A673 (cell line): ENCODE measurements around the gene NRIP2. TPM values are rescaled to one million over a fixed set of nuclear protein-coding genes. Genes with fewer than 3 reads are reported as not detected.

ENCODE experiments used
- BruUV-seq: library from RNA; stranded (reverse); fragments of 400-500 nt; replicated peaks from 2 replicates; lab custom pipeline; 2021; lab: Mats Ljungman, UMichigan
- CTCF ChIA-PET: fragments of 300-600 bp; sonication (Branson Sonifier 250); formaldehyde crosslinking; loops from one replicate; lab custom pipeline; 2022; ENCODE audit warnings: antibody characterized with exemption; lab: Charles Lee
- POLR2A ChIA-PET: fragments of 300-600 bp; sonication (Branson Sonifier 250); formaldehyde crosslinking; loops from one replicate; lab custom pipeline; 2022; ENCODE audit warnings: antibody characterized with exemption; ENCODE audit not compliant: low non-redundant PET; lab: Charles Lee
- DNase-seq: peaks from one replicate; pipeline ENCODE4 v3.0.0-alpha.2; 2015; ENCODE audit warnings: low spot score
- H3K27ac ChIP-seq: fragments of 200-600 bp; sonication (generic); 2 replicates; pipeline ENCODE4 v1.5.1; 2016; ENCODE audit warnings: mixed run types, low read depth, mild to moderate bottlenecking, mixed read lengths, antibody characterized with exemption, low read length; ENCODE audit not compliant: poor library complexity, severe bottlenecking
- H3K27me3 ChIP-seq: fragments of 200-600 bp; sonication (generic); replicated peaks from 2 replicates; pipeline ENCODE4 v1.6.1; 2017; ENCODE audit warnings: mixed run types, low read depth, mild to moderate bottlenecking, mixed read lengths, antibody characterized with exemption, low read length; ENCODE audit not compliant: insufficient read depth, poor library complexity
- H3K36me3 ChIP-seq: fragments of 200-600 bp; sonication (generic); 2 replicates; pipeline ENCODE4 v1.6.1; 2016; ENCODE audit warnings: mixed run types, mild to moderate bottlenecking, mixed read lengths, antibody characterized with exemption, low read length; ENCODE audit not compliant: insufficient read depth, poor library complexity, severe bottlenecking
- H3K4me1 ChIP-seq: fragments of 200-600 bp; sonication (generic); 2 replicates; pipeline ENCODE4 v1.6.1; 2017; ENCODE audit warnings: mixed run types, mild to moderate bottlenecking, mixed read lengths, antibody characterized with exemption, low read length; ENCODE audit not compliant: insufficient read depth, poor library complexity, severe bottlenecking
- H3K4me3 ChIP-seq: fragments of 200-600 bp; sonication (generic); 2 replicates; pipeline ENCODE4 v1.5.1; 2016; ENCODE audit warnings: low read depth, mixed run types, mild to moderate bottlenecking, mixed read lengths, low read length; ENCODE audit not compliant: poor library complexity, severe bottlenecking
- H3K9me3 ChIP-seq: fragments of 200-600 bp; sonication (generic); 2 replicates; pipeline ENCODE4 v1.6.1; 2016; ENCODE audit warnings: mixed run types, low read depth, mild to moderate bottlenecking, mixed read lengths, antibody characterized with exemption, low read length; ENCODE audit not compliant: poor library complexity, severe bottlenecking
- CTCF ChIP-seq: fragments of 300-800, 200-600 bp; sonication (generic); conservative IDR thresholded peaks from 2 replicates; pipeline ENCODE4 v1.5.1; 2017; ENCODE audit warnings: low read depth, mild to moderate bottlenecking, antibody characterized with exemption, low read length, moderate library complexity, mixed read lengths
- EZH2 ChIP-seq: fragments of 200-600 bp; sonication (generic); IDR thresholded peaks from 2 replicates; pipeline ENCODE4 v1.6.1; 2017; ENCODE audit warnings: borderline replicate concordance, low read depth, mild to moderate bottlenecking, mixed read lengths, antibody characterized with exemption, low read length; ENCODE audit not compliant: poor library complexity, severe bottlenecking
- intact Hi-C: fragments of 100-400 bp; cut with micrococcal nuclease; formaldehyde crosslinking; loops from one replicate; pipeline ENCODE4 v1.10.0; 2022; ENCODE audit not compliant: unreplicated experiment
- total RNA-seq: library from RNA; stranded (reverse); gene quantifications from 2 replicates; pipeline ENCODE4 v1.2.3, GENCODE V29; 2021

NRIP2 gene
- total RNA-seq, 1 experiment from 2014 or later = 0.39 TPM

DNA sequence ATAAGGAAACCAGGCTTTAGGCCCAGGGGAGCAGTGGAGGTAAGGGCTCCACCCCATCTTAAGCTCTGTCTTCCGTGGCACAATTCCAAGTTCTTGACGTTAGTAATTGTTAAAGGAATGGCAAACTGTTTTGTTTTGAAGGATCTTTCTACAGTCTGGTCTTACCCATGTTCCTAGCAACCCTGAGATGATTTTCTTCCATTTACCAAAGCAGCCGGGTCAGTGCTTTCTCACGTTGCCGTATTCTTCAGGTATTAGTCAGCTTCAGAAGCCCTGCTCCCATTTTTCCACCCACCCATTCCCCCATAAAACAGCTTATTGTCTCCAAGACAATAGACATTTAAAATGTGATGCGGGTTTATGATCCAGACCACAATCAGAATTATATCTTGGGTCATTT, 10.3 kb downstream of the NRIP2 start:
- CTCF ChIA-PET = interaction anchor here (0.5 kb wide), 1 partner anchor 61 kb away, joined by 9 read pairs; no protein-coding TSS in a partner anchor
- intact Hi-C loops = no loop called here
- no TSS peak for BruUV-seq
- H3K36me3 ChIP-seq = peaks cover 25% of the 10 kb centered on the region
- no peak for DNase-seq
- TF ChIP-seq CTCF = no peak
- no peak for TF ChIP-seq EZH2
- H3K4me1 ChIP-seq = no peaks in the 10 kb centered on the region
- H3K4me3 ChIP-seq = no peak overlapping the region
- POLR2A ChIA-PET = interaction anchor here (0.6 kb wide), 1 partner anchor 1188 kb away, joined by 3 read pairs; no protein-coding TSS in a partner anchor
- no peak overlapping the region for H3K27ac ChIP-seq
- no peaks in the 10 kb centered on the region for H3K27me3 ChIP-seq
- no peaks in the 10 kb centered on the region for H3K9me3 ChIP-seq

GRCh38 chr12:2823483-2823882, 11.4 kb downstream of the NRIP2 start:
- no peak overlapping the region for H3K27ac ChIP-seq
- no peaks in the 10 kb centered on the region for H3K9me3 ChIP-seq
- no peaks in the 10 kb centered on the region for H3K4me1 ChIP-seq
- TF ChIP-seq EZH2 (no peak), CTCF (no peak)
- CTCF ChIA-PET = no interaction called here
- intact Hi-C loops = no loop called here
- no peak overlapping the region for H3K4me3 ChIP-seq
- H3K36me3 ChIP-seq = peaks cover 25% of the 10 kb centered on the region
- H3K27me3 ChIP-seq = no peaks in the 10 kb centered on the region
- no peak for DNase-seq
- POLR2A ChIA-PET = no interaction called here
- BruUV-seq = no TSS peak

DNA sequence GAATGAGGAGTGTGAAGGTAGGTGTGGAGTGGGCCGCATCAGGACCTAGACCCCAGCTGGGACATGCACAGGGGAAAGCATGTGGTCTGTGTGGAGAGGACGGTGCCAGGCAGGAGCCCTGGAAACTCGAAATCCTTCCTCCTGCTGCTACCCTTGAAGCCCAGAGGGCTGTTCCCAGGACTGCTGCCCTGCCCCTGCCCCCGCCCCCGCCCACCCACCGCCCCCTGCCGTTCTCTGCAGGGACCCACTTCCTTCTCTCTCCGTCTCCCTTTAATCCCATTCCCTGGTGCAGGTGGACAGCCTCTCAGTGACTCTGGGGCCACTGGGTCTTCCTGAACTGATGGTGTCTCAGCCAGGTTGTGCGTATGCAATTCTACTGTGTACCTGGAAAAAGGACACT, 14.4 kb downstream of the NRIP2 start:
- Histone ChIP-seq H3K27me3 (no peaks in the 10 kb centered on the region), H3K4me1 (no peaks in the 10 kb centered on the region), H3K36me3 (peaks cover 34% of the 10 kb centered on the region), H3K27ac (no peak overlapping the region), H3K9me3 (no peaks in the 10 kb centered on the region), H3K4me3 (no peak overlapping the region)
- no peak for DNase-seq
- ChIA-PET POLR2A (no interaction called here), CTCF (no interaction called here)
- TF ChIP-seq EZH2 (no peak), CTCF (no peak)
- intact Hi-C loops = no loop called here
- no TSS peak for BruUV-seq
